ENCODE measurements around the gene GRIA3. TPM values are rescaled to one million over a fixed set of nuclear protein-coding genes. Genes with fewer than 3 reads are reported as not detected.
"Not testable (repeated sequence)": the region's sequence is repeated elsewhere in the genome, so short reads cannot be mapped to it uniquely, and the experiment has no call there.

Gene GRIA3
- total RNA-seq, 3 donors from 2014 or later: 0.51 to 1.2 (median 0.72) TPM

DNA sequence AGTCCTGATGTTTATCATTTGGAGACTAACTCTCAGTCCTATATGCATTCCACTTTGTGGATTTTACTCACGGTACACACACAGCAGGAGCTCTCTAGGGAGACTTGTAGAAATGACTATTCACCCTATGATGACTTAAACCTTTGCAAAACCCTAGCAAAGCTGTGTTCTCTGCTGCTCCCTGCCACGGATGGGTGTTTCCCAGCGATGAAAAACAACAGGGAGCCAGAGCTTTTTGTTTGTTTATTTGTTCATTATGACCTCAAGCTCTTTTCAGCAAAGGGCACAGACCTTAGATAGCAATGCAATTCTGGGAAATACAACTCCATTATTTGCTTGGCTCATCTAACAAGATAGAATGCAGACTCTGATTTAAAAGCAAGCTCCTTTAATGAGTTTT lies 156.6 kb downstream of the GRIA3 start:
- DNase-seq (no peak), ATAC-seq (no peak)
- TF ChIP-seq, protein P1, sequence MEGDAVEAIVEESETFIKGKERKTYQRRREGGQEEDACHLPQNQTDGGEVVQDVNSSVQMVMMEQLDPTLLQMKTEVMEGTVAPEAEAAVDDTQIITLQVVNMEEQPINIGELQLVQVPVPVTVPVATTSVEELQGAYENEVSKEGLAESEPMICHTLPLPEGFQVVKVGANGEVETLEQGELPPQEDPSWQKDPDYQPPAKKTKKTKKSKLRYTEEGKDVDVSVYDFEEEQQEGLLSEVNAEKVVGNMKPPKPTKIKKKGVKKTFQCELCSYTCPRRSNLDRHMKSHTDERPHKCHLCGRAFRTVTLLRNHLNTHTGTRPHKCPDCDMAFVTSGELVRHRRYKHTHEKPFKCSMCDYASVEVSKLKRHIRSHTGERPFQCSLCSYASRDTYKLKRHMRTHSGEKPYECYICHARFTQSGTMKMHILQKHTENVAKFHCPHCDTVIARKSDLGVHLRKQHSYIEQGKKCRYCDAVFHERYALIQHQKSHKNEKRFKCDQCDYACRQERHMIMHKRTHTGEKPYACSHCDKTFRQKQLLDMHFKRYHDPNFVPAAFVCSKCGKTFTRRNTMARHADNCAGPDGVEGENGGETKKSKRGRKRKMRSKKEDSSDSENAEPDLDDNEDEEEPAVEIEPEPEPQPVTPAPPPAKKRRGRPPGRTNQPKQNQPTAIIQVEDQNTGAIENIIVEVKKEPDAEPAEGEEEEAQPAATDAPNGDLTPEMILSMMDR (IDR thresholded peaks at IDR 0.05): no peak

DNA sequence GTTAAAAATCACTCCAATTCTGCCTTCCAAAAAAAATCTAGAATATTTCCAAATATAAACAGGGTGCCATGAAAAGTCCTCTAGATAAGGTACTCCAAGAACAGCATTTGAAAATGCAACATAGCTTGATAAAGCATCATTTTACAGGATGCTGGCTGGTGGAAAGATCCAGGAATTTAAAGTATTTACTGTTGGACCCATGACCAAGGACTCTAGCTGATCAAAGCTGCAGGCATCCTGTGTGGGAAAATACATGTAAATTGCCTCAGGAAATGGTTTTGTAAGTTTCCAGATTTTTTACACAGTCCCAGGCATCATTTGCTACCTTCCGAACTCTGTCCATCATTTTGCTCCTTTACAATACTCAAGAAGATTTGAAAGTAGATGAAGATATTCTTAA lies 164.4 kb downstream of the GRIA3 start:
- H3K9me3 ChIP-seq: no peaks in the 10 kb centered on the region
- TF ChIP-seq, protein P1 (IDR thresholded peaks at IDR 0.05): no peak
- DNase-seq (no peak), ATAC-seq (no peak)
- intact Hi-C loops (cut with DNase I, micrococcal nuclease): no loop called here
- no peaks in the 10 kb centered on the region for H3K4me1 ChIP-seq (ENCODE audit: low read depth)
- H3K4me3 ChIP-seq: no peak overlapping the region
- H3K36me3 ChIP-seq (ENCODE audit: low read depth): no peaks in the 10 kb centered on the region

More for the DNA sequence above, 156.6 kb downstream of the GRIA3 start:
- intact Hi-C loops (cut with DNase I, micrococcal nuclease): no loop called here
- H3K4me1 ChIP-seq (ENCODE audit: low read depth): no peaks in the 10 kb centered on the region
- H3K36me3 ChIP-seq (ENCODE audit: low read depth): no peaks in the 10 kb centered on the region
- no peaks in the 10 kb centered on the region for H3K9me3 ChIP-seq
- no peak overlapping the region for H3K4me3 ChIP-seq

DNA sequence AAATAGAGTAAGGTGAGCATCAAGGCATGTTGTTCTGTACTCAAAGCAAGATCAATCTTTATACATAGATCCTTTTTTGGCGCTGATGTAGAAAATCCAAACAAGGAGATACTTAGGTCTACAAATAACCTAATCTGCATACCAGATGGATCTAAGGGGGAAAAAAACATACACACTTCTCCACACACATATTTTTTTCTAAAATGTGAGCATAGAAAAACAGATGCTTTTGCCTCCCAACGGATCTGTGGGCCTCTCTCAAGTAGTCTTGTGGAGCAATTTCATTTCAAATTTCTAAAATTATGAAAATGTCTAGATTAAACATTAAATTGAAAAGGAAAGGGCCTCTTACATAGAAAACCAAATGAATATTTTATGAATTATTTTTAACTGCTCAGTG lies 166.1 kb downstream of the GRIA3 start:
- ATAC-seq: no peak
- TF ChIP-seq, protein P1 (IDR thresholded peaks at IDR 0.05): no peak
- intact Hi-C loops (cut with DNase I, micrococcal nuclease): no loop called here
- no peak for DNase-seq
- Histone ChIP-seq H3K4me3 (no peak overlapping the region), H3K9me3 (no peaks in the 10 kb centered on the region), H3K36me3 (ENCODE audit: low read depth) (no peaks in the 10 kb centered on the region), H3K4me1 (ENCODE audit: low read depth) (no peaks in the 10 kb centered on the region)

DNA sequence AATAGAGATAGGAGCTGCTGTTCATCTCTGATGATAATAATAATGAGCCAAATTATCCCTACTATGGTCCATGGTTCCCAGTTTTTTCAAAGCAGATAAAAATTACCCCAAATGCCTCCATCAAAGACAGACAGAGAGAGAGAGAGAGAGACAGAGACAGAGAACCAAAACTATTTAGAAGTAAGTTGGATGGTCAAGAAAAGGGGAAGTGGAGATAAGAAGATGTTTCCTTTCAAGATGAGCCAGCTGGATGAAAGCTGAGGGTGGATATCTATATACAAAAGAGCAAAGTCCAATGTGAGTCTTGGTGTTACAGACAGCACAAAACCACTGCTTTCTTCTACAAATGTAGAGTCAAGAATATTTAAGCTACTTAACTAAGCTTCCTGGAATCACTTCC lies 173.9 kb downstream of the GRIA3 start:
- H3K36me3 ChIP-seq (ENCODE audit: low read depth): no peaks in the 10 kb centered on the region
- ATAC-seq (no peak), DNase-seq (no peak)
- H3K4me1 ChIP-seq (ENCODE audit: low read depth): no peaks in the 10 kb centered on the region
- TF ChIP-seq, protein P1 (IDR thresholded peaks at IDR 0.05): no peak
- no peaks in the 10 kb centered on the region for H3K9me3 ChIP-seq
- H3K4me3 ChIP-seq: no peak overlapping the region
- intact Hi-C loops (cut with DNase I, micrococcal nuclease): no loop called here

DNA sequence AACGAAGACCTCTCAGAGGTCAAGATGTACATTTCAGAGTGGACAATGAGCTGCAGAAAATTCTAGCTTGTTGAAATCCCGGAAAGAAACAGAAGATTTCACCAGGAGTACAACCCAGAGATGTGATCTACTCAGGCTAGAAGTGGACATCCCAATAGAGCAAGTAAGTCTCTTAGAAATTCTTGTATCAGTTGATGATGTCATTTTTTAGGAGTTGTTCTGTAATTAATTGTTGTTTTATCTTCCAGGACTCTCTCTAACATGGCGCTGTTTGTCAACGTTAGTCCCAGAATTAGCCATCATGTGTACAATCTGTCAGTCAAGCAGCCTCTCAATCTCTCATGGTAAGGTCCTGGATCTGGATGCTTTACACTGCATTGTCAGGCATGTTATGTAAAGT lies 174.4 kb downstream of the GRIA3 start:
- Histone ChIP-seq H3K4me3 (no peak overlapping the region), H3K9me3 (no peaks in the 10 kb centered on the region), H3K36me3 (ENCODE audit: low read depth) (no peaks in the 10 kb centered on the region), H3K4me1 (ENCODE audit: low read depth) (no peaks in the 10 kb centered on the region)
- TF ChIP-seq, protein P1 (IDR thresholded peaks at IDR 0.05): no peak
- no peak for DNase-seq
- intact Hi-C loops (cut with DNase I, micrococcal nuclease): no loop called here
- ATAC-seq: no peak

DNA sequence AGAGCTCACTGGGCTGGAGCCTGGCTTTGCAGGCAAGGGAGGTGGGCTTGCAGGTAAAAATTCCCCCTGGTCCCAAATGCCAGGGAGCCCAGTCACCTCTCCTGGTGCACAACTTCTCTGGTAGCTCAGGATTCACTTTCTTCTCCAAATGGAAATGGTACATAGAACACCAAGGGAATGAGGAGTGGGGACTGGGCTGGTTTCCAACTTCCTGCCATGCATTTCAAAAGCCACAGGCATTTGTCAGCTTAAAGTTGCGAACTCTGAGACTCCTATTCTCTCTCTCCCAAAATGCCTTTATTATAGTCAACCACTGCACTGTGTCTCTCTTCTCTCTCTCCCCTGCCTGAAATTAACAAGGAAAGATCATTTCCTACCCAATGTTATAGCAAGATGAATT lies 177.3 kb downstream of the GRIA3 start:
- intact Hi-C loops (cut with DNase I, micrococcal nuclease): no loop called here
- TF ChIP-seq, protein P1 (IDR thresholded peaks at IDR 0.05): no peak
- ATAC-seq: no peak
- no peak for DNase-seq
- Histone ChIP-seq H3K4me1 (ENCODE audit: low read depth) (no peaks in the 10 kb centered on the region), H3K36me3 (ENCODE audit: low read depth) (no peaks in the 10 kb centered on the region), H3K9me3 (no peaks in the 10 kb centered on the region), H3K4me3 (no peak overlapping the region)

DNA sequence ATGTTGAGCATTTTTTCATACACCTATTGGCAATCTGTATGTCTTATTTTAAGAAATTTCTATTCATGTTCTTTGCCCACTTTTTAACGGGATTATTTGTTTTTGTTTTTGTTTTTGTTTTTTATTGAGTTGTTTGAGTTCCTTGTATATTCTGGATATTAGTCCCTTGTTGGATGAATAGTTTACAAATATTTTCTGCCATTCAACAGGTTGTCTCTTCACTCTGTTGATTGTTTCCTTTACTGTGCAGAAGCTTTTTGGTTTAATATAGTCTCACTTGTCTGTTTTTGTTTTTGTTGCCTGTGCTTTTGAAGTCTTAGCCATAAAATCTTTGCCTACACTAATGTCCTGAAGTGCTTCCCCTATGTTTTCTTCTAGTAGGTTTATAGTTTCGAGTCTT lies 202.1 kb downstream of the GRIA3 start:
- H3K9me3 ChIP-seq; H3K4me1 ChIP-seq (ENCODE audit: low read depth); intact Hi-C loops (cut with DNase I, micrococcal nuclease); DNase-seq; H3K36me3 ChIP-seq (ENCODE audit: low read depth); ATAC-seq; H3K4me3 ChIP-seq: not testable (repeated sequence)
